ENCODE data around the gene MZB1. TPM values are rescaled to one million over a fixed set of nuclear protein-coding genes. Genes with fewer than 3 reads are reported as not detected.

The MZB1 gene
- total RNA-seq, 1 donor from 2014 or later: not detected

DNA sequence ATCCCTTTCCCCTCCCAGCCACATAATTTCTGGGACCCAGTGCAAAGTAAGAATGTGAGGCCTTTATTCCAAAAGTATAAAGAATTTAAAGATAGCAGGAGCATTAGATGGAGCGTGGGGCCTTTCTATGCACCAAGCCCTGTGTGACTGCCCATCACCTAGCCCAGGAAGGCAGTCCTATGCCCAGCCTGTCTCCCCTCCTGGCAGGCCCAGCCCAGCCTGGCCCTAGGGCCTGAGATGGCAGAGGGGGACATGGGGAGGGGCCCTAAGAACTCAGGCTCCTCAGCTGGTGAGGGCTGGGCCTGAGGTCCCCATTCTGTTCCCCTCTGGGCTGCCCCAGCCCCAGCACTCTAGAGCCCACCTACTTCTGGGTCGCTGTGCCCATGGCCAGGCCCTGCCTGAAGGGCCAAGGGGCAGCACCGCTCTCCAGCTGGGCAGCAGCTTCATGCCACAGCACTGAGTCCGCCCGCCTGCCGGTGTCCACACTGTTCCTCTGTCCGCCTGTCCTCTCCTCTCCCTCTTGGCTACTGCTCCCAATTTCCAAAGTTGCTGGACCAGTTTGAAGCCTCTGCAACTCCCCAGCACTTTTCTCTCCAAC lies 5.6 kb downstream of the MZB1 start:
- peaks cover 14% of the 10 kb centered on the region for H3K27me3 Mint-ChIP-seq (ENCODE audit: unreplicated experiment)
- H3K27ac Mint-ChIP-seq (ENCODE audit: unreplicated experiment): peak overlapping the region; percentile 2
- no peak overlapping the region for H3K4me3 Mint-ChIP-seq (ENCODE audit: unreplicated experiment)
- TF ChIP-seq, protein P1, sequence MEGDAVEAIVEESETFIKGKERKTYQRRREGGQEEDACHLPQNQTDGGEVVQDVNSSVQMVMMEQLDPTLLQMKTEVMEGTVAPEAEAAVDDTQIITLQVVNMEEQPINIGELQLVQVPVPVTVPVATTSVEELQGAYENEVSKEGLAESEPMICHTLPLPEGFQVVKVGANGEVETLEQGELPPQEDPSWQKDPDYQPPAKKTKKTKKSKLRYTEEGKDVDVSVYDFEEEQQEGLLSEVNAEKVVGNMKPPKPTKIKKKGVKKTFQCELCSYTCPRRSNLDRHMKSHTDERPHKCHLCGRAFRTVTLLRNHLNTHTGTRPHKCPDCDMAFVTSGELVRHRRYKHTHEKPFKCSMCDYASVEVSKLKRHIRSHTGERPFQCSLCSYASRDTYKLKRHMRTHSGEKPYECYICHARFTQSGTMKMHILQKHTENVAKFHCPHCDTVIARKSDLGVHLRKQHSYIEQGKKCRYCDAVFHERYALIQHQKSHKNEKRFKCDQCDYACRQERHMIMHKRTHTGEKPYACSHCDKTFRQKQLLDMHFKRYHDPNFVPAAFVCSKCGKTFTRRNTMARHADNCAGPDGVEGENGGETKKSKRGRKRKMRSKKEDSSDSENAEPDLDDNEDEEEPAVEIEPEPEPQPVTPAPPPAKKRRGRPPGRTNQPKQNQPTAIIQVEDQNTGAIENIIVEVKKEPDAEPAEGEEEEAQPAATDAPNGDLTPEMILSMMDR (IDR thresholded peaks at IDR 0.05; ENCODE audit: partially characterized antibody, unreplicated experiment): no peak
- no peaks in the 10 kb centered on the region for H3K36me3 Mint-ChIP-seq (ENCODE audit: unreplicated experiment)
- H3K9me3 Mint-ChIP-seq (ENCODE audit: unreplicated experiment): no peaks in the 10 kb centered on the region
- no peaks in the 10 kb centered on the region for H3K4me1 Mint-ChIP-seq (ENCODE audit: low read depth, unreplicated experiment)
- DNase-seq: no peak

DNA sequence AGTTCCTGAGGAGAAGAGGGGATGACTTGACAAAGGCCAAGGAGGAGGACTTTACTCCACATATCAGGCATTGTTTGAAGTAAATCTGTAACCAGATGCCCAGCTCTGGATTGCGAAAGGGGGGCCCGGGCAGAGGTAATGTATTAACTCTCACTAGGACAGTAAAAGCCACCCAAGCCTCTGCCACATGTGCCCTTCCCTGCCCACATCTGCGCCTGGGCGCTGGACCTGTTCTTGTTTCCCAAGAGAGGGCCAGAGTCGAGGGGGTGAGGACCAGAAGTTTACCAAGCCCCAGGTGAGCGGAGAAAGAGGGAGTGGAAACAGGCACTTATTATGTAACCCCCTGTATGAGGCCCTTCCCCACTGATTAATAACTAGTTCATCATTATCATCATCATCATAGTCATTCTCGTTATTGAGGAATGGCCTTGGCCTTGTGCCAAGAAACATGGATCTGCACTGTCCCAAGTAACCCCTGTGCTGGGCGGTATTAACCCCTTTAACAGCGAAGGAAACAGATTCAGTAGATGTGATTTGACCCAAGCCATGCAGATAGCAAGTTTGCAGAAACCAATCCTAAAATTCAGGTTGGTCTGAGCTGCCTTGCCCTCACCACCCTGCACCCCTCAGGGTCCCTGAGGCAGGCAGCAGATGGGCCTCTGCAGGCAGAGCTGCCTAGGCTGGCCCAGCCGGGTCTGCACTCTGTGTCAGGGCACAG lies 6.3 kb downstream of the MZB1 start, which contains the start of gene SLC23A1:
TSS of gene SLC23A1 (minus strand) at position 23 of the 718 bp plus-strand sequence. CDS start 44 bp downstream, outside the sequence.
- TF ChIP-seq, protein P1 (IDR thresholded peaks at IDR 0.05; ENCODE audit: partially characterized antibody, unreplicated experiment): no peak
- Mint-ChIP-seq H3K4me1 (ENCODE audit: low read depth, unreplicated experiment) (no peaks in the 10 kb centered on the region), H3K36me3 (ENCODE audit: unreplicated experiment) (no peaks in the 10 kb centered on the region), H3K27me3 (ENCODE audit: unreplicated experiment) (peaks cover 14% of the 10 kb centered on the region), H3K9me3 (ENCODE audit: unreplicated experiment) (no peaks in the 10 kb centered on the region), H3K4me3 (ENCODE audit: unreplicated experiment) (no peak within 1 kb of the TSS), H3K27ac (ENCODE audit: unreplicated experiment) (no peak within 1 kb of the TSS)
- no peak for DNase-seq

DNA sequence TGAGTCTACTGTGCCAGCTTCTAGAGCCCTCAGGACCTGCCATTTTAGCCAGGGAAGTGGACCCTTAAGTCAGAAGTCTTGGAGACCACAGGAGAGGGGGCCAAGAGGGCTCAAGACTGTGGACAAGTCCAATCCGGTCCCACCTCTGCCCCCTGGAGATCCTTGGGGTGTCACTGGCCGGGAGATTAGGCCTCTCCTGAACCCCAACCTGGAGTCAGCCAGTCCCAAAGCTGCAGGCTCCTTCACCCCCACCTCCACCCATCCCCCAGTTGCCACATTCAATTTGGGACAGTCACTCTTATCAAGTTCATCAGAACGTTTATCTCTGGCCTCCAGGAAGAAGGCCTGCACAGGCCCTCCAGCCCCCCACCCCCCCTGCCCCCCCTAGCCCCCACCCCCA lies 6.9 kb downstream of the MZB1 start:
- no peaks in the 10 kb centered on the region for H3K4me1 Mint-ChIP-seq (ENCODE audit: low read depth, unreplicated experiment)

DNA sequence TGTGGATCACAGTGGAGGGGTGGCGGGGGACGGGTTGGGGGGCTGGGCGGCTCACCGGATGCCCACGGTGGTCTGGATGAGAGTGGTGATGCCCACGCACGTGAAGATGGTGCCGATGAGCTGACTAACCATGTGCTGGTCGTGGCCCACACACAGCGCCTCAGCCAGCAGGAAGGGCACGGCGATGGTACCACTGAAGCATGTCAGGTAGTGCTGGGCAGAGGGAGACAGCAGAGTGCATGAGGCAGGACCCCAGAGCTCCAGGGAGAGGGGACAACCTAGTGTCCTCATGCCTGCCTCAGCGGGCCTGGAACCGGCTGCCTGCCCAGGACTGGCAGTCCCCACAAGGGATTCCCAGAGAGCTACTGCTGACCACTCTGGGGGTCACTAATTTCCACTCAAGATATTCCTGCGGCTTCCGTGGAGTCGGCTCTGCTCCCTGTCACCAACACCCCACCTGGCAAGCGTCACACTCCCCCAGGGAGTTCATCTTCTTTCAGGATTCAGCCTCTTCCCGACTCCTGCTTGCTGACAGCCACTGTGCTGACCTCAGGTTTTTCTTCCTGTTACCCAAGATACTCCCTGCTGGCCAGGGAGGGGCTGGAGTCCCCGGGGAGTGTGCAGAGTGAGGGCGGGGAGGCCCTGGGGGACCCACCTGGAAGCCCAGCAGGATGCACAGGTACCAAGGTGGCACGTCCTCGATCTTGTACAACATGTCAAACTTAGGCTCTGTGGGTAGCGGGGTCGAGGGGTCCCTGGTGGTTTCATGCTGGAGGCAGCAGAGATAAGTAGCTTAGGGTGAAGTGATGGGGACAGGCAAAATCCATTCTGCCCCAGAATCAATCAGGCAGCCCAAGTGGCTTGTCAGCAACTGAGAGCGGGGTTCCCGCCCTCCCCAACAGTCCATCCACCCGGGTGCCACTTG lies 7.6 kb downstream of the MZB1 start:
- Mint-ChIP-seq H3K27ac (ENCODE audit: unreplicated experiment) (no peak overlapping the region), H3K4me3 (ENCODE audit: unreplicated experiment) (no peak overlapping the region), H3K27me3 (ENCODE audit: unreplicated experiment) (peaks cover 14% of the 10 kb centered on the region), H3K9me3 (ENCODE audit: unreplicated experiment) (peaks cover 1% of the 10 kb centered on the region), H3K36me3 (ENCODE audit: unreplicated experiment) (no peaks in the 10 kb centered on the region), H3K4me1 (ENCODE audit: low read depth, unreplicated experiment) (no peaks in the 10 kb centered on the region)
- DNase-seq: no peak
- TF ChIP-seq, protein P1 (IDR thresholded peaks at IDR 0.05; ENCODE audit: partially characterized antibody, unreplicated experiment): no peak

More for the DNA sequence above, 6.9 kb downstream of the MZB1 start:
- Mint-ChIP-seq H3K9me3 (ENCODE audit: unreplicated experiment) (no peaks in the 10 kb centered on the region), H3K36me3 (ENCODE audit: unreplicated experiment) (no peaks in the 10 kb centered on the region), H3K27ac (ENCODE audit: unreplicated experiment) (no peak overlapping the region), H3K27me3 (ENCODE audit: unreplicated experiment) (peaks cover 14% of the 10 kb centered on the region), H3K4me3 (ENCODE audit: unreplicated experiment) (no peak overlapping the region)
- TF ChIP-seq, protein P1 (IDR thresholded peaks at IDR 0.05; ENCODE audit: partially characterized antibody, unreplicated experiment): no peak
- no peak for DNase-seq

Measured in glutamatergic neuron (in vitro differentiated cells).